ENCODE data around the gene ST3GAL3.
A peak's percentile ranks its signal among the peaks of the same experiment; 100 is the strongest.

Gene ST3GAL3

GRCh38 chr1:43969746-43970466 lies 262.6 kb downstream of the ST3GAL3 start, which contains the start of gene DPH2:
Gene DPH2 (plus strand): TSS chr1:43970010. CDS start chr1:43970176, 166 bp downstream.
- H3K36me3 ChIP-seq (ENCODE audit: control insufficient read depth, insufficient read depth, low read length): no peaks in the 10 kb centered on the region
- peak within 1 kb of the TSS; percentile 99 for H3K4me3 ChIP-seq (ENCODE audit: low read length)
- peaks cover 13% of the 10 kb centered on the region for H3K4me1 ChIP-seq (ENCODE audit: control insufficient read depth, insufficient read depth, low read length)
- no peaks in the 10 kb centered on the region for H3K27me3 ChIP-seq (ENCODE audit: control insufficient read depth, insufficient read depth, low read length)
- peak within 1 kb of the TSS; percentile 69 for H3K9ac ChIP-seq (ENCODE audit: low read length)
- no peaks in the 10 kb centered on the region for H3K9me3 ChIP-seq (ENCODE audit: control insufficient read depth, low read length)

GRCh38 chr1:43970502-43970901 lies 263.2 kb downstream of the ST3GAL3 start:
- Histone ChIP-seq H3K9ac (ENCODE audit: low read length) (peak overlapping the region; percentile 69), H3K27me3 (ENCODE audit: control insufficient read depth, insufficient read depth, low read length) (no peaks in the 10 kb centered on the region), H3K4me3 (ENCODE audit: low read length) (peak overlapping the region; percentile 99), H3K9me3 (ENCODE audit: control insufficient read depth, low read length) (no peaks in the 10 kb centered on the region), H3K36me3 (ENCODE audit: control insufficient read depth, insufficient read depth, low read length) (no peaks in the 10 kb centered on the region), H3K4me1 (ENCODE audit: control insufficient read depth, insufficient read depth, low read length) (peaks cover 15% of the 10 kb centered on the region)

- Histone ChIP-seq H3K4me1 (ENCODE audit: control insufficient read depth, insufficient read depth, low read length) (peaks cover 19% of the 10 kb centered on the region), H3K36me3 (ENCODE audit: control insufficient read depth, insufficient read depth, low read length) (no peaks in the 10 kb centered on the region), H3K27me3 (ENCODE audit: control insufficient read depth, insufficient read depth, low read length) (no peaks in the 10 kb centered on the region), H3K9me3 (ENCODE audit: control insufficient read depth, low read length) (no peaks in the 10 kb centered on the region), H3K9ac (ENCODE audit: low read length) (peak overlapping the region; percentile 69), H3K4me3 (ENCODE audit: low read length) (no peak overlapping the region)
Measured at GRCh38 chr1:43970911-43971310, 263.6 kb downstream of the ST3GAL3 start.

- Histone ChIP-seq H3K9ac (ENCODE audit: low read length) (no peak overlapping the region), H3K4me3 (ENCODE audit: low read length) (no peak overlapping the region), H3K27me3 (ENCODE audit: control insufficient read depth, insufficient read depth, low read length) (no peaks in the 10 kb centered on the region), H3K36me3 (ENCODE audit: control insufficient read depth, insufficient read depth, low read length) (peaks cover 1% of the 10 kb centered on the region), H3K4me1 (ENCODE audit: control insufficient read depth, insufficient read depth, low read length) (peaks cover 25% of the 10 kb centered on the region), H3K9me3 (ENCODE audit: control insufficient read depth, low read length) (no peaks in the 10 kb centered on the region)
Measured at GRCh38 chr1:43971336-43971980, 264.1 kb downstream of the ST3GAL3 start.

- no peaks in the 10 kb centered on the region for H3K27me3 ChIP-seq (ENCODE audit: control insufficient read depth, insufficient read depth, low read length)
- peak overlapping the region; percentile 90 for H3K9ac ChIP-seq (ENCODE audit: low read length)
- no peaks in the 10 kb centered on the region for H3K9me3 ChIP-seq (ENCODE audit: control insufficient read depth, low read length)
- peaks cover 42% of the 10 kb centered on the region for H3K4me1 ChIP-seq (ENCODE audit: control insufficient read depth, insufficient read depth, low read length)
- peak overlapping the region; percentile 56 for H3K4me3 ChIP-seq (ENCODE audit: low read length)
- H3K36me3 ChIP-seq (ENCODE audit: control insufficient read depth, insufficient read depth, low read length): peaks cover 6% of the 10 kb centered on the region
Measured at GRCh38 chr1:43973981-43974442, 266.7 kb downstream of the ST3GAL3 start.

GRCh38 chr1:43974443-43975248 lies 267.3 kb downstream of the ST3GAL3 start, which contains the start of gene ATP6V0B:
Gene ATP6V0B (plus strand): TSS chr1:43974960. CDS start chr1:43975041, 81 bp downstream.
- peak within 1 kb of the TSS; percentile 90 for H3K9ac ChIP-seq (ENCODE audit: low read length)
- peak within 1 kb of the TSS; percentile 88 for H3K4me3 ChIP-seq (ENCODE audit: low read length)
- peaks cover 40% of the 10 kb centered on the region for H3K4me1 ChIP-seq (ENCODE audit: control insufficient read depth, insufficient read depth, low read length)
- no peaks in the 10 kb centered on the region for H3K9me3 ChIP-seq (ENCODE audit: control insufficient read depth, low read length)
- peaks cover 6% of the 10 kb centered on the region for H3K36me3 ChIP-seq (ENCODE audit: control insufficient read depth, insufficient read depth, low read length)
- no peaks in the 10 kb centered on the region for H3K27me3 ChIP-seq (ENCODE audit: control insufficient read depth, insufficient read depth, low read length)

GRCh38 chr1:43975249-43975961 lies 268.1 kb downstream of the ST3GAL3 start:
- Histone ChIP-seq H3K9me3 (ENCODE audit: control insufficient read depth, low read length) (no peaks in the 10 kb centered on the region), H3K27me3 (ENCODE audit: control insufficient read depth, insufficient read depth, low read length) (no peaks in the 10 kb centered on the region), H3K4me3 (ENCODE audit: low read length) (peak overlapping the region; percentile 88), H3K4me1 (ENCODE audit: control insufficient read depth, insufficient read depth, low read length) (peaks cover 42% of the 10 kb centered on the region), H3K36me3 (ENCODE audit: control insufficient read depth, insufficient read depth, low read length) (peaks cover 6% of the 10 kb centered on the region), H3K9ac (ENCODE audit: low read length) (peak overlapping the region; percentile 90)

- Histone ChIP-seq H3K4me3 (ENCODE audit: low read length) (peak overlapping the region; percentile 88), H3K9me3 (ENCODE audit: control insufficient read depth, low read length) (no peaks in the 10 kb centered on the region), H3K27me3 (ENCODE audit: control insufficient read depth, insufficient read depth, low read length) (no peaks in the 10 kb centered on the region), H3K36me3 (ENCODE audit: control insufficient read depth, insufficient read depth, low read length) (peaks cover 6% of the 10 kb centered on the region), H3K9ac (ENCODE audit: low read length) (peak overlapping the region; percentile 90), H3K4me1 (ENCODE audit: control insufficient read depth, insufficient read depth, low read length) (peaks cover 44% of the 10 kb centered on the region)
Measured at GRCh38 chr1:43976045-43976444, 268.7 kb downstream of the ST3GAL3 start.

- H3K9ac ChIP-seq (ENCODE audit: low read length): no peak overlapping the region
- H3K36me3 ChIP-seq (ENCODE audit: control insufficient read depth, insufficient read depth, low read length): peaks cover 6% of the 10 kb centered on the region
- peaks cover 49% of the 10 kb centered on the region for H3K4me1 ChIP-seq (ENCODE audit: control insufficient read depth, insufficient read depth, low read length)
- no peak overlapping the region for H3K4me3 ChIP-seq (ENCODE audit: low read length)
- H3K27me3 ChIP-seq (ENCODE audit: control insufficient read depth, insufficient read depth, low read length): no peaks in the 10 kb centered on the region
- H3K9me3 ChIP-seq (ENCODE audit: control insufficient read depth, low read length): no peaks in the 10 kb centered on the region
Measured at GRCh38 chr1:43976890-43977289, 269.6 kb downstream of the ST3GAL3 start.

GRCh38 chr1:43977376-43978263 lies 270.3 kb downstream of the ST3GAL3 start:
- H3K4me1 ChIP-seq (ENCODE audit: control insufficient read depth, insufficient read depth, low read length): peaks cover 49% of the 10 kb centered on the region
- no peak overlapping the region for H3K9ac ChIP-seq (ENCODE audit: low read length)
- peaks cover 6% of the 10 kb centered on the region for H3K36me3 ChIP-seq (ENCODE audit: control insufficient read depth, insufficient read depth, low read length)
- H3K27me3 ChIP-seq (ENCODE audit: control insufficient read depth, insufficient read depth, low read length): no peaks in the 10 kb centered on the region
- no peak overlapping the region for H3K4me3 ChIP-seq (ENCODE audit: low read length)
- H3K9me3 ChIP-seq (ENCODE audit: control insufficient read depth, low read length): no peaks in the 10 kb centered on the region

GRCh38 chr1:43978264-43978550 lies 270.9 kb downstream of the ST3GAL3 start:
- Histone ChIP-seq H3K9me3 (ENCODE audit: control insufficient read depth, low read length) (no peaks in the 10 kb centered on the region), H3K9ac (ENCODE audit: low read length) (no peak overlapping the region), H3K4me3 (ENCODE audit: low read length) (no peak overlapping the region), H3K27me3 (ENCODE audit: control insufficient read depth, insufficient read depth, low read length) (no peaks in the 10 kb centered on the region), H3K36me3 (ENCODE audit: control insufficient read depth, insufficient read depth, low read length) (peaks cover 6% of the 10 kb centered on the region), H3K4me1 (ENCODE audit: control insufficient read depth, insufficient read depth, low read length) (peaks cover 49% of the 10 kb centered on the region)
